GM12878 (cell line): ENCODE measurements around the gene TTYH3. TPM values are rescaled to one million over a fixed set of nuclear protein-coding genes. Genes with fewer than 3 reads are reported as not detected.

Experiments used
- ATAC-seq: fragments of 200-7000 bp; cut with Tn5 transposase; 3 replicates; pipeline ENCODE4 v1.9.1; 2020; ENCODE audit warnings: mild to moderate bottlenecking, moderate library complexity
- BruUV-seq: library from RNA; stranded (reverse); fragments of 400-500 nt; replicated peaks from 2 replicates; lab custom pipeline; 2021; lab: Mats Ljungman, UMichigan
- CTCF ChIA-PET: fragments of 300-600 bp; sonication (Branson Sonifier 250); formaldehyde crosslinking; extraction: SDS; loops from one replicate; lab custom pipeline; 2021; ENCODE audit warnings: inconsistent platforms; lab: Yijun Ruan, JAX
- POLR2A ChIA-PET: fragments of 350-600 bp; formaldehyde crosslinking; extraction: SDS; loops from one replicate; lab custom pipeline; 2021; ENCODE audit warnings: inconsistent platforms; lab: Charles Lee
- RAD21 ChIA-PET: fragments of 300-600 bp; sonication (Branson Sonifier 250); formaldehyde crosslinking; loops from one replicate; lab custom pipeline; 2023; ENCODE audit warnings: antibody characterized with exemption; ENCODE audit not compliant: unreplicated experiment; lab: Charles Lee
- SMC1A ChIA-PET: fragments of 300-600 bp; sonication (Branson Sonifier 250); formaldehyde crosslinking; loops from one replicate; lab custom pipeline; 2023; ENCODE audit not compliant: unreplicated experiment, uncharacterized antibody; lab: Charles Lee
- DNase-seq: peaks from one replicate; pipeline ENCODE4 v3.0.0-alpha.2; 2011; ENCODE audit warnings: low read depth, low spot score
- FAIRE-seq: peaks from 3 replicates; lab custom pipeline; 2011; peaks lifted over from hg19 to GRCh38; lab: Jason Lieb, UNC
- H2AFZ ChIP-seq: 2 replicates; pipeline ENCODE4 v1.6.0; 2011; ENCODE audit warnings: low read depth, low read length, control low read depth; ENCODE audit not compliant: control insufficient read depth
- H3K27ac ChIP-seq: 2 replicates; pipeline ENCODE4 v1.5.1; 2011; ENCODE audit warnings: control low read depth; ENCODE audit not compliant: control insufficient read depth, insufficient read depth
- H3K27me3 ChIP-seq, 2 experiments: replicated peaks in 1 of 2; 2 replicates each; pipeline versions ENCODE4 v1.6.0 to v1.6.1; 2011; ENCODE audit warnings: low read length in 1 of 2; ENCODE audit not compliant: control insufficient read depth in 2 of 2, insufficient read depth in 2 of 2
- H3K36me3 ChIP-seq, 2 experiments: 2 replicates each; pipeline ENCODE4 v1.5.1; 2011; ENCODE audit warnings: low read length in 1 of 2; ENCODE audit not compliant: control insufficient read depth in 2 of 2, insufficient read depth in 2 of 2
- H3K4me1 ChIP-seq: 2 replicates; pipeline ENCODE4 v1.6.1; 2011; ENCODE audit warnings: mild to moderate bottlenecking, low read length, moderate library complexity, mixed read lengths; ENCODE audit not compliant: control insufficient read depth, insufficient read depth
- H3K4me2 ChIP-seq: 2 replicates; pipeline ENCODE4 v1.6.0; 2011; ENCODE audit warnings: control low read depth; ENCODE audit not compliant: control insufficient read depth, insufficient read depth
- H3K4me3 ChIP-seq: fragments of 200-600 bp; sonication (generic); 2 replicates; pipeline ENCODE4 v1.5.1; 2016
- H3K79me2 ChIP-seq: 2 replicates; pipeline ENCODE4 v1.6.0; 2011; ENCODE audit warnings: low read length; ENCODE audit not compliant: control insufficient read depth, insufficient read depth
- H3K9ac ChIP-seq: 2 replicates; pipeline ENCODE4 v1.8.0; 2011; ENCODE audit warnings: low read length, control low read depth, mixed read lengths; ENCODE audit not compliant: control insufficient read depth, insufficient read depth
- H3K9me3 ChIP-seq: replicated peaks from 3 replicates; pipeline ENCODE4 v1.5.1; 2011; ENCODE audit warnings: mild to moderate bottlenecking, low read length; ENCODE audit not compliant: control insufficient read depth, insufficient read depth
- H4K20me1 ChIP-seq: 2 replicates; pipeline ENCODE4 v1.6.0; 2011; ENCODE audit not compliant: control insufficient read depth, insufficient read depth
- BMI1 ChIP-seq: fragments of 450-650 bp; IDR thresholded peaks from 2 replicates; pipeline ENCODE4 v1.6.1; 2016; ENCODE audit warnings: mild to moderate bottlenecking, moderate library complexity, borderline replicate concordance
- CBX5 ChIP-seq: sonication (generic); IDR thresholded peaks from 2 replicates; pipeline ENCODE4 v1.6.1; 2016; ENCODE audit warnings: low read depth, moderate library complexity, mild to moderate bottlenecking, inconsistent platforms
- E2F8 ChIP-seq: fragments of 450-650 bp; IDR thresholded peaks from 2 replicates; pipeline ENCODE4 v1.6.1; 2018; ENCODE audit warnings: mild to moderate bottlenecking, low read depth, moderate library complexity; ENCODE audit not compliant: partially characterized antibody
- E4F1 ChIP-seq: fragments of 450-650 bp; IDR thresholded peaks from 2 replicates; pipeline ENCODE4 v1.6.1; 2018; ENCODE audit warnings: borderline replicate concordance, mild to moderate bottlenecking; ENCODE audit not compliant: partially characterized antibody
- EGR1 ChIP-seq, 2 experiments: IDR thresholded peaks; 1 replicate in 1 of 2; 2 replicates in 1 of 2; pipeline ENCODE4 v1.6.1; 2011 to 2012; ENCODE audit warnings: low read depth in 2 of 2, low read length in 2 of 2, borderline replicate concordance in 1 of 2, mild to moderate bottlenecking in 1 of 2, moderate library complexity in 1 of 2
- HCFC1 ChIP-seq: fragments of 150-350 bp; IDR thresholded peaks from 2 replicates; pipeline ENCODE4 v1.6.1; 2014; ENCODE audit warnings: low read length
- HDGF ChIP-seq: fragments of 450-650 bp; IDR thresholded peaks from 2 replicates; pipeline ENCODE4 v1.6.1; 2016; ENCODE audit warnings: antibody characterized with exemption
- IKZF2 ChIP-seq, 2 experiments: fragments of 450-650 bp; IDR thresholded peaks; 2 replicates each; pipeline ENCODE4 v1.6.1; 2017; ENCODE audit warnings: mild to moderate bottlenecking in 2 of 2, moderate library complexity in 2 of 2
- LARP7 ChIP-seq: fragments of 450-650 bp; IDR thresholded peaks from 2 replicates; pipeline ENCODE4 v1.6.1; 2017; ENCODE audit warnings: mild to moderate bottlenecking
- NR2F1 ChIP-seq: fragments of 450-650 bp; conservative IDR thresholded peaks from 2 replicates; pipeline ENCODE4 v1.6.1; 2017; ENCODE audit warnings: mild to moderate bottlenecking
- PBX3 ChIP-seq: IDR thresholded peaks from 2 replicates; pipeline ENCODE4 v1.6.1; 2011; ENCODE audit warnings: mild to moderate bottlenecking, low read depth, low read length, moderate library complexity; ENCODE audit not compliant: insufficient replicate concordance
- RAD51 ChIP-seq: fragments of 450-650 bp; IDR thresholded peaks from 2 replicates; pipeline ENCODE4 v1.6.1; 2016; ENCODE audit warnings: moderate library complexity, mild to moderate bottlenecking, inconsistent platforms
- RCOR1 ChIP-seq: conservative IDR thresholded peaks from 2 replicates; pipeline ENCODE4 v1.6.1; 2012; ENCODE audit warnings: low read depth, low read length, improper control_type of control experiment
- SUPT20H ChIP-seq: IDR thresholded peaks from 2 replicates; pipeline ENCODE4 v1.6.1; 2011; ENCODE audit warnings: low read depth, mild to moderate bottlenecking, low read length, moderate library complexity, borderline replicate concordance; ENCODE audit not compliant: control insufficient read depth
- SUZ12 ChIP-seq: fragments of 200-600 bp; sonication (generic); IDR thresholded peaks from one replicate; pipeline ENCODE4 v1.6.1; 2018; ENCODE audit warnings: antibody characterized with exemption, mild to moderate bottlenecking; ENCODE audit not compliant: unreplicated experiment
- TARDBP ChIP-seq: IDR thresholded peaks from 2 replicates; pipeline ENCODE4 v1.6.1; 2016; ENCODE audit warnings: borderline replicate concordance
- WRNIP1 ChIP-seq: IDR thresholded peaks from 2 replicates; pipeline ENCODE4 v1.6.1; 2011; ENCODE audit warnings: low read depth, low read length, improper control_type of control experiment, borderline replicate concordance
- YBX1 ChIP-seq: fragments of 450-650 bp; IDR thresholded peaks from 2 replicates; pipeline ENCODE4 v1.6.1; 2016; ENCODE audit warnings: antibody characterized with exemption
- WGBS: methylation state at CpG from one replicate; pipeline ENCODE4 v1.1.6; 2016; ENCODE audit warnings: low lambda C conversion rate; ENCODE audit not compliant: insufficient replicate concordance, insufficient coverage; ENCODE audit errors: missing lambda C conversion rate; 5-methylcytosine and 5-hydroxymethylcytosine counted together
- in situ Hi-C: fragments of 300-500 bp; cut with MboI; formaldehyde crosslinking; loops from 9 replicates; pipeline ENCODE4 v1.14.3; 2018; ENCODE audit warnings: mixed read lengths
- intact Hi-C: fragments of 100-400 bp; cut with micrococcal nuclease; formaldehyde crosslinking; loops from one replicate; pipeline ENCODE4 v1.14.2; 2022; ENCODE audit not compliant: unreplicated experiment
- polyA plus RNA-seq, 11 experiments: library from polyadenylated mRNA; depleted of rRNA in 4 of 11; unstranded in 6 of 11; stranded (reverse) in 5 of 11; fragments of >200 nt; fragmentation: Nextera tagmentation in 4 of 11; fragmentation: Illumina TruSeq in 1 of 11; extraction: Ambion mirVana in 4 of 11; extraction: Trizol in 1 of 11; gene quantifications; 1 replicate in 1 of 11; 2 replicates in 10 of 11; pipeline versions ENCODE4 v1.2.1 to v1.2.3, GENCODE V29; 2011 to 2016; ENCODE audit warnings: inconsistent platforms in 2 of 11, missing spikeins in 2 of 11, low read depth in 1 of 11
- total RNA-seq, 4 experiments: library from RNA; depleted of rRNA in 3 of 4; stranded (reverse); fragments of >200 nt in 3 of 4; fragmentation: Illumina TruSeq in 1 of 4; extraction: Trizol in 1 of 4; gene quantifications; 2 replicates each; pipeline versions ENCODE4 v1.2.1 to v1.2.3, GENCODE V29; 2013 to 2021

The TTYH3 gene
- total and polyA plus RNA-seq, 10 of the 15 experiments (the other 5 are each of a cell fraction or from before 2014, with no cell fraction given): 0.79 to 71.4 (median 10.5) TPM

- no peak for TF ChIP-seq WRNIP1
- TF ChIP-seq CBX5: no peak
Measured at GRCh38 chr7:2667843-2668242, 36.1 kb downstream of the TTYH3 start (continued).

- H3K4me2 ChIP-seq: no peak overlapping the region
- ChIA-PET CTCF (interaction anchor here (1.5 to 6.3 kb wide), 2 partner anchors 40 to 101 kb away, joined by 3 to 154 read pairs; no protein-coding TSS in a partner anchor), POLR2A (interaction anchor here (0.6 to 0.7 kb wide), 2 partner anchors 32 to 185 kb away, joined by 3 read pairs; no protein-coding TSS in a partner anchor), RAD21 (interaction anchor here (6.8 kb wide), 1 partner anchor 42 kb away, joined by 89 read pairs; no protein-coding TSS in a partner anchor), SMC1A (interaction anchor here (6.3 kb wide), 1 partner anchor 42 kb away, joined by 113 read pairs; no protein-coding TSS in a partner anchor)
- FAIRE-seq: no peak
- H3K9me3 ChIP-seq: no peaks in the 10 kb centered on the region
- ATAC-seq: no peak
- no peaks in the 10 kb centered on the region for H3K27me3 ChIP-seq
- BruUV-seq: no TSS peak
- no peak overlapping the region for H3K9ac ChIP-seq
- no peak overlapping the region for H2AFZ ChIP-seq
- 57% methylated on average over 6 of the region's 6 CpGs for WGBS
- H3K79me2 ChIP-seq: no peaks in the 10 kb centered on the region
- H3K27ac ChIP-seq: no peak overlapping the region
- TF ChIP-seq RCOR1 (no peak), BMI1 (no peak), IKZF2 (IDR thresholded peaks at IDR 0.05) (no peak), TARDBP (no peak), HCFC1 (no peak), NR2F1 (no peak), YBX1 (no peak), PBX3 (no peak), SUPT20H (no peak), E4F1 (no peak), E2F8 (no peak), SUZ12 (no peak), EGR1 (IDR thresholded peaks at IDR 0.05; ENCODE audit: borderline replicate concordance in 1 of 2, low read depth in 2 of 2, low read length in 2 of 2) (no peak), LARP7 (no peak), HDGF (no peak), RAD51 (no peak)
- TF ChIP-seq, all 136 proteins: peak for 0
- Histone ChIP-seq H3K4me1 (peaks cover 4% of the 10 kb centered on the region; the same call in 1 of the 2 replicates), H3K4me3 (no peak overlapping the region), H3K36me3 (no peaks in the 10 kb centered on the region), H4K20me1 (no peaks in the 10 kb centered on the region)
- intact Hi-C loops (loop anchor here (10.0 kb wide), 1 partner anchor 486 kb away; no protein-coding TSS in a partner anchor), in situ Hi-C loops (loop anchor here (5.0 kb wide), 1 partner anchor 44 kb away; no protein-coding TSS in a partner anchor)
- DNase-seq: no peak
Measured at GRCh38 chr7:2668401-2668800, 36.6 kb downstream of the TTYH3 start.
